Measurements from ENCODE around the gene OR51Q1. TPM values are rescaled to one million over a fixed set of nuclear protein-coding genes. Genes with fewer than 3 reads are reported as not detected.

The OR51Q1 gene
- total RNA-seq, 1 donor from 2014 or later = not detected

- Mint-ChIP-seq H3K4me1 (no peaks in the 10 kb centered on the region), H3K27me3 (ENCODE audit: low read depth) (peaks cover 31% of the 10 kb centered on the region), H3K36me3 (no peaks in the 10 kb centered on the region)
These were observed 19.5 kb downstream of the OR51Q1 start, which contains the start of gene OR51I1 for GRCh38 chr11:5441414-5441813. TSS of gene OR51I1 (minus strand) at chr11:5441514. CDS start at chr11:5441514, 0 bp downstream.

GRCh38 chr11:5443835-5444393 is 22.0 kb downstream of the OR51Q1 start:
- peaks cover 39% of the 10 kb centered on the region for H3K27me3 Mint-ChIP-seq (ENCODE audit: low read depth)
- H3K36me3 Mint-ChIP-seq = no peaks in the 10 kb centered on the region
- H3K27ac Mint-ChIP-seq = no peak overlapping the region
- H3K4me1 Mint-ChIP-seq = no peaks in the 10 kb centered on the region
- no peak for DNase-seq (ENCODE audit: low spot score in 2 of 2, unreplicated experiment in 2 of 2)
- H3K9me3 Mint-ChIP-seq = peaks cover 5% of the 10 kb centered on the region
- TF ChIP-seq, protein P1, sequence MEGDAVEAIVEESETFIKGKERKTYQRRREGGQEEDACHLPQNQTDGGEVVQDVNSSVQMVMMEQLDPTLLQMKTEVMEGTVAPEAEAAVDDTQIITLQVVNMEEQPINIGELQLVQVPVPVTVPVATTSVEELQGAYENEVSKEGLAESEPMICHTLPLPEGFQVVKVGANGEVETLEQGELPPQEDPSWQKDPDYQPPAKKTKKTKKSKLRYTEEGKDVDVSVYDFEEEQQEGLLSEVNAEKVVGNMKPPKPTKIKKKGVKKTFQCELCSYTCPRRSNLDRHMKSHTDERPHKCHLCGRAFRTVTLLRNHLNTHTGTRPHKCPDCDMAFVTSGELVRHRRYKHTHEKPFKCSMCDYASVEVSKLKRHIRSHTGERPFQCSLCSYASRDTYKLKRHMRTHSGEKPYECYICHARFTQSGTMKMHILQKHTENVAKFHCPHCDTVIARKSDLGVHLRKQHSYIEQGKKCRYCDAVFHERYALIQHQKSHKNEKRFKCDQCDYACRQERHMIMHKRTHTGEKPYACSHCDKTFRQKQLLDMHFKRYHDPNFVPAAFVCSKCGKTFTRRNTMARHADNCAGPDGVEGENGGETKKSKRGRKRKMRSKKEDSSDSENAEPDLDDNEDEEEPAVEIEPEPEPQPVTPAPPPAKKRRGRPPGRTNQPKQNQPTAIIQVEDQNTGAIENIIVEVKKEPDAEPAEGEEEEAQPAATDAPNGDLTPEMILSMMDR (IDR thresholded peaks at IDR 0.05; ENCODE audit: unreplicated experiment) = no peak
- H3K4me3 Mint-ChIP-seq = no peak overlapping the region

More at GRCh38 chr11:5441414-5441813, 19.5 kb downstream of the OR51Q1 start, which contains the start of gene OR51I1:
- TF ChIP-seq, protein P1 (IDR thresholded peaks at IDR 0.05; ENCODE audit: unreplicated experiment) = no peak
- Mint-ChIP-seq H3K4me3 (no peak within 1 kb of the TSS), H3K9me3 (peaks cover 5% of the 10 kb centered on the region), H3K27ac (no peak within 1 kb of the TSS)
- no peak for DNase-seq (ENCODE audit: low spot score in 2 of 2, unreplicated experiment in 2 of 2)

- H3K27ac Mint-ChIP-seq = no peak within 1 kb of the TSS
- no peaks in the 10 kb centered on the region for H3K4me1 Mint-ChIP-seq
- H3K36me3 Mint-ChIP-seq = no peaks in the 10 kb centered on the region
- H3K9me3 Mint-ChIP-seq = no peaks in the 10 kb centered on the region
- no peak for DNase-seq (ENCODE audit: low spot score in 2 of 2, unreplicated experiment in 2 of 2)
- H3K27me3 Mint-ChIP-seq (ENCODE audit: low read depth) = peaks cover 37% of the 10 kb centered on the region
- TF ChIP-seq, protein P1 (IDR thresholded peaks at IDR 0.05; ENCODE audit: unreplicated experiment) = no peak
- no peak within 1 kb of the TSS for H3K4me3 Mint-ChIP-seq
These were observed 27.1 kb downstream of the OR51Q1 start, which contains the start of gene OR51I2 for GRCh38 chr11:5449023-5449422. TSS of gene OR51I2 (plus strand) at chr11:5449323. CDS start at chr11:5453489, 4,166 bp downstream.

- no peak for DNase-seq (ENCODE audit: low spot score in 2 of 2, unreplicated experiment in 2 of 2)
- no peaks in the 10 kb centered on the region for H3K36me3 Mint-ChIP-seq
- no peak overlapping the region for H3K4me3 Mint-ChIP-seq
- TF ChIP-seq, protein P1 (IDR thresholded peaks at IDR 0.05; ENCODE audit: unreplicated experiment) = no peak
- no peaks in the 10 kb centered on the region for H3K4me1 Mint-ChIP-seq
- no peak overlapping the region for H3K27ac Mint-ChIP-seq
- H3K27me3 Mint-ChIP-seq (ENCODE audit: low read depth) = peaks cover 37% of the 10 kb centered on the region
- no peaks in the 10 kb centered on the region for H3K9me3 Mint-ChIP-seq
These were observed 27.5 kb downstream of the OR51Q1 start for GRCh38 chr11:5449432-5449831.

- no peaks in the 10 kb centered on the region for H3K27me3 Mint-ChIP-seq (ENCODE audit: low read depth)
- TF ChIP-seq, protein P1 (IDR thresholded peaks at IDR 0.05; ENCODE audit: unreplicated experiment) = no peak
- DNase-seq (ENCODE audit: low spot score in 2 of 2, unreplicated experiment in 2 of 2) = no peak
- no peak overlapping the region for H3K27ac Mint-ChIP-seq
- no peaks in the 10 kb centered on the region for H3K4me1 Mint-ChIP-seq
- H3K9me3 Mint-ChIP-seq = no peaks in the 10 kb centered on the region
- H3K4me3 Mint-ChIP-seq = no peak overlapping the region
- no peaks in the 10 kb centered on the region for H3K36me3 Mint-ChIP-seq
These were observed 39.2 kb downstream of the OR51Q1 start for GRCh38 chr11:5460983-5461621.

All from mesothelial cell of epicardium (in vitro differentiated cells).